Neural cell (in vitro differentiated cells): ENCODE results near the gene TSHR.

Experiments
- EP300 ChIP-seq: fragments of 450-650 bp; conservative IDR thresholded peaks from 2 replicates; pipeline ENCODE4 v1.6.1; 2014; ENCODE audit warnings: antibody characterized with exemption, mild to moderate bottlenecking, moderate library complexity; ENCODE audit not compliant: poor library complexity, severe bottlenecking
- EZH2 ChIP-seq: fragments of 200-600, 300-800 bp; shearing (Covaris generic), sonication (generic); IDR thresholded peaks from 2 replicates; pipeline ENCODE4 v1.6.1; 2014; ENCODE audit warnings: antibody characterized with exemption, low read length, borderline replicate concordance, mild to moderate bottlenecking; ENCODE audit not compliant: insufficient read depth, poor library complexity, severe bottlenecking
- MXI1 ChIP-seq: fragments of 450-650 bp; conservative IDR thresholded peaks from 2 replicates; pipeline ENCODE4 v1.6.1; 2014; ENCODE audit warnings: antibody characterized with exemption, mild to moderate bottlenecking; ENCODE audit not compliant: poor library complexity, severe bottlenecking
- RAD21 ChIP-seq: fragments of 450-650 bp; conservative IDR thresholded peaks from 2 replicates; pipeline ENCODE4 v1.6.1; 2014; ENCODE audit warnings: antibody characterized with exemption, mild to moderate bottlenecking, moderate library complexity
- SMC3 ChIP-seq: fragments of 450-650 bp; conservative IDR thresholded peaks from 2 replicates; pipeline ENCODE4 v1.6.1; 2014; ENCODE audit warnings: antibody characterized with exemption, mild to moderate bottlenecking, moderate library complexity; ENCODE audit not compliant: poor library complexity
- TAF1 ChIP-seq: IDR thresholded peaks from 2 replicates; pipeline ENCODE4 v1.6.1; 2012; ENCODE audit warnings: low read depth
- TF ChIP-seq, protein P1 (sequence below): fragments of 450-650 bp; IDR thresholded peaks from 2 replicates; pipeline ENCODE4 v1.5.1; 2014; ENCODE audit warnings: antibody characterized with exemption, mild to moderate bottlenecking, moderate library complexity; ENCODE audit not compliant: poor library complexity, severe bottlenecking

DNA sequence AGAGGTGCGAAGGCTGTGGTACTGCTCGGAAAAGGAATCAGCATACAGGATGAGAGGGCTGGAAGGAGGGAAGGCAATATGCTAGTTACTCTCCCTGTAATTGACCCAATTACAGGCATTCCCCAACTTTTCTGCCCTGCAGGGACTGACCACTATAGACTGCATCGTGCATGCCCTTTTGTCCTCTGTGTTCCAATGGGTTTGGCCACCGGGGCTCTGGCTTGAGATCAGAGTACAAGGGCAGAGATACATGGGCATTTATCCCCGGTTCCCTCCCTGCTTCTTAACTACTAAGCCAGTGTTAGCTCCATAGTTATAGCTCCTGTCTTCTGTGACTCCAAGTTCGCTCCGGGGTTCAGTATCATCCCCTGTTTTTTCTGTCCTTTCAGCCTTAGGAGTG is 205.7 kb downstream of the TSHR start:
- TF ChIP-seq EP300 (no peak), EZH2 (no peak), MXI1 (no peak), TAF1 (no peak), RAD21 (no peak), SMC3 (no peak)
- TF ChIP-seq, protein P1, sequence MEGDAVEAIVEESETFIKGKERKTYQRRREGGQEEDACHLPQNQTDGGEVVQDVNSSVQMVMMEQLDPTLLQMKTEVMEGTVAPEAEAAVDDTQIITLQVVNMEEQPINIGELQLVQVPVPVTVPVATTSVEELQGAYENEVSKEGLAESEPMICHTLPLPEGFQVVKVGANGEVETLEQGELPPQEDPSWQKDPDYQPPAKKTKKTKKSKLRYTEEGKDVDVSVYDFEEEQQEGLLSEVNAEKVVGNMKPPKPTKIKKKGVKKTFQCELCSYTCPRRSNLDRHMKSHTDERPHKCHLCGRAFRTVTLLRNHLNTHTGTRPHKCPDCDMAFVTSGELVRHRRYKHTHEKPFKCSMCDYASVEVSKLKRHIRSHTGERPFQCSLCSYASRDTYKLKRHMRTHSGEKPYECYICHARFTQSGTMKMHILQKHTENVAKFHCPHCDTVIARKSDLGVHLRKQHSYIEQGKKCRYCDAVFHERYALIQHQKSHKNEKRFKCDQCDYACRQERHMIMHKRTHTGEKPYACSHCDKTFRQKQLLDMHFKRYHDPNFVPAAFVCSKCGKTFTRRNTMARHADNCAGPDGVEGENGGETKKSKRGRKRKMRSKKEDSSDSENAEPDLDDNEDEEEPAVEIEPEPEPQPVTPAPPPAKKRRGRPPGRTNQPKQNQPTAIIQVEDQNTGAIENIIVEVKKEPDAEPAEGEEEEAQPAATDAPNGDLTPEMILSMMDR = no peak
